CD4-positive, alpha-beta T cell treated with Interferon gamma for 1 hour (primary cell): ENCODE data around the gene ADNP.

ENCODE experiments used
- DNase-seq: peaks from one replicate; pipeline ENCODE4 v3.0.0-alpha.2; 2020

Gene ADNP

GRCh38 chr20:50932016-50932485 is 814 bp upstream of the ADNP start:
- no peak for DNase-seq

GRCh38 chr20:50930976-50931305 is 296 bp downstream of the ADNP start:
- DNase-seq = no peak

GRCh38 chr20:50930139-50930975 is 880 bp downstream of the ADNP start:
- no peak for DNase-seq

GRCh38 chr20:50929299-50930138 is 1.7 kb downstream of the ADNP start:
- DNase-seq = peak; percentile 92

GRCh38 chr20:50928469-50928868 is 2.8 kb downstream of the ADNP start:
- DNase-seq = no peak

- no peak for DNase-seq
Measured at GRCh38 chr20:50926530-50926929, 4.7 kb downstream of the ADNP start.

- DNase-seq = no peak
Measured at GRCh38 chr20:50924261-50924920, 6.8 kb downstream of the ADNP start.

GRCh38 chr20:50921803-50922501 is 9.3 kb downstream of the ADNP start:
- no peak for DNase-seq

GRCh38 chr20:50920997-50921396 is 10.2 kb downstream of the ADNP start:
- DNase-seq = no peak

- no peak for DNase-seq
Measured at GRCh38 chr20:50919567-50919966, 11.7 kb downstream of the ADNP start.

GRCh38 chr20:50918403-50918802 is 12.8 kb downstream of the ADNP start:
- no peak for DNase-seq

- DNase-seq = no peak
Measured at GRCh38 chr20:50916934-50917333, 14.3 kb downstream of the ADNP start.

GRCh38 chr20:50916257-50916656 is 15.0 kb downstream of the ADNP start:
- no peak for DNase-seq

GRCh38 chr20:50915424-50915823 is 15.8 kb downstream of the ADNP start:
- DNase-seq = no peak

GRCh38 chr20:50913690-50914375 is 17.4 kb downstream of the ADNP start:
- DNase-seq = no peak

GRCh38 chr20:50911716-50912115 is 19.5 kb downstream of the ADNP start:
- DNase-seq = no peak

GRCh38 chr20:50911030-50911429 is 20.2 kb downstream of the ADNP start:
- DNase-seq = no peak

- no peak for DNase-seq
Measured at GRCh38 chr20:50909413-50909812, 21.8 kb downstream of the ADNP start.

- no peak for DNase-seq
Measured at GRCh38 chr20:50904067-50904570, 27.1 kb downstream of the ADNP start.

GRCh38 chr20:50903353-50904051 is 27.7 kb downstream of the ADNP start:
- DNase-seq = no peak

GRCh38 chr20:50901301-50901700 is 29.9 kb downstream of the ADNP start:
- DNase-seq = no peak
